HG02571 (cell line): ENCODE measurements around the gene DAAM1.

Source experiments
- ATAC-seq: cut with Tn5 transposase; IDR thresholded peaks from one replicate; pipeline ENCODE4 v1.9.1; 2021; ENCODE audit warnings: mild to moderate bottlenecking, moderate library complexity; ENCODE audit not compliant: unreplicated experiment

DAAM1 gene

DNA sequence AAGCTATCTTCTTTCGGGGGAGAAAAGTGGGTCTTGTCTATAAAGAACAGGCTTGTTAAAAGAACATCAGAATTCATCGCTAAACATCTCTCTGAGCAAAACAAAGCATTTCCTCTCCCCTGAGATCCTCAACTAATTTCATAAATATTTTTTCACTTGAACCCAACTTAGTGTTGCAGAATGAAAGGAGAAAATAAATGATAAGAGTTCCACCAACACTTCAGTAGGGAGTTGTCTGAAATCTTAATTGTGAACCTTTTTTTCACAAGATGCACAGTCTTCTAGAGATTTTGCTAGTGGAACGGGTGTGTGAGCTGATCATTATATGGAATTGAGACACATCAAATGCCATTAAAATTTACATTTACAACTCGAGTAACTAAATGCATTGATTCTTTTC lies 1.3 kb upstream of the DAAM1 start:
- ATAC-seq, result no peak

- peak; percentile 16 for ATAC-seq
These were observed 536 bp upstream of the DAAM1 start for GRCh38 chr14:59187802-59188460.

DNA sequence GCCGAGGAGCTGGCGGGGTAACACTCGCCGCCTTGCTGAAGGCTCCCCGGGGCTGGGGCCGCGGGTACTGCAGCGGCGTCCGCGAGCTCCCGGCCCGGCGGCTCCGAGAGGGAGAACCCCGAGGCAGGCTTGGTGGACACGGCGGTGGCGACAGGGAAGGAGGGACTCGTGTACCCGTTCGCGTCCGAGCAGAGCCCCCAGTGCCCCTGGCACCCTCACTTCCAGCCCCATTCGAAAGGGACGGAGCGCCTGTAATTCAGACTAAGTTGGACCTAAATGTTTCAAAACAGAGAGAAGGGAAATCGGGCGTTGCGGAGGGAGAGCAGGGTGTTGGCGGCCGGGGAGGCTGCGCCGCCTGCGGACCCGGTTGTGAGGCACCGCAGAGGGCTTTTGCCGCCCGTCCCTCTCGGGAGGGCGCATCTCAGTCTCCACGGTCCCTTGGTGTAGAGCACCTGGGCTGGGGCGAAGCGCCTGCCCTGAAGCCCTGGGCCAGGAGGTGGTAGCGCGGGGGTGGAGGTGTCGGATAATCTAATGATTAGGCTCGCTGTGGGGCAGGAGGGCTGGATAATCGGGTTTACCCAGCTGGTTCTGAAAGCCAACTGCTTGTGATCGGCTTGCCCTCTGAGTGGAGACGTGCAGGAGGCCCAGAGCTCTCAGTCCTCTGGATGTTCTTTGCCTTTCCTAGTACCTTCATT lies 771 bp downstream of the DAAM1 start:
- ATAC-seq, result peak; percentile 10

GRCh38 chr14:59189786-59190368 lies 1.4 kb downstream of the DAAM1 start:
- peak; percentile 47 for ATAC-seq

- ATAC-seq, result no peak
These were observed 1.9 kb downstream of the DAAM1 start for GRCh38 chr14:59190372-59190771.

GRCh38 chr14:59195912-59196311 lies 7.4 kb downstream of the DAAM1 start:
- ATAC-seq, result no peak

GRCh38 chr14:59197695-59198262 lies 9.3 kb downstream of the DAAM1 start:
- no peak for ATAC-seq

- ATAC-seq, result no peak
These were observed 10.7 kb downstream of the DAAM1 start for GRCh38 chr14:59199205-59199604.

DNA sequence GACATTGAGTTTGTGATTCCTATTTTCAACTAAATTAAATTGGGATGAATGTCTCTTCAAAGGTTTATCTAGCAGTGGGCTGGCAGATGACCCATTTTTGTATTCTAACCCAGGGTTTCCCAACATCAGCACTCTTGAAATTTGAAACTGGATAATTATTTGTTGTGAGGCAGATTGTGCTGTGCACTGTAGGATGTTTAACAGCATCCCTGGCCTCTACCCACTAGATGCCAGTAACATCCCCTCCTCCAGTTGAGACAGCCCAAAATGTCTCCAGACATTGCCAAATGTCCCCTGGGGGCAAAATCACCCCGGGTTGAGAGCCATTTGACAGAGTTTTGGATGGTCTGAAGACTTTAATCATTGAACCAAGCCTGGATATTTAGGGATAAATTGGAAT lies 11.1 kb downstream of the DAAM1 start:
- ATAC-seq, result no peak

DNA sequence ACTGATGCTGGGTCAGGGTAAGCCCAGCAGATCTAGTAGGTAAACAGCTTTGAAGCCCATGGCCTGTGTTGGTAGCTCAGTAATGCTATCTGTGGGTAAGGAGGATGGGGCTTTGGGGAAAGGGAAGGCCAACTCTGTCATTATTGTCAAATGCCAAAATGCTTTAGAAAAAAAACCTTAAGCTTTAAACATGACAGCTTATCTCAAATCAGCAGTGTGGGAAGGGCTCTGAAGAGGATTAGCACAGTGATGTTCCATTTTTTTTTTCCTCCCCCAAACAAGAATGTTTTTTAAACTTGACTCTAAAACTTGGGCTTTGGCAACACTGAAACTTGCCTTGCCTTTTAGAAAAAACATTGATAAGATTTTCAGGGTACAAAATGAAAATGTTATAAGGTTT lies 11.7 kb downstream of the DAAM1 start:
- no peak for ATAC-seq

- no peak for ATAC-seq
These were observed 13.6 kb downstream of the DAAM1 start for GRCh38 chr14:59202031-59202430.

GRCh38 chr14:59204305-59204704 lies 15.8 kb downstream of the DAAM1 start:
- no peak for ATAC-seq

DNA sequence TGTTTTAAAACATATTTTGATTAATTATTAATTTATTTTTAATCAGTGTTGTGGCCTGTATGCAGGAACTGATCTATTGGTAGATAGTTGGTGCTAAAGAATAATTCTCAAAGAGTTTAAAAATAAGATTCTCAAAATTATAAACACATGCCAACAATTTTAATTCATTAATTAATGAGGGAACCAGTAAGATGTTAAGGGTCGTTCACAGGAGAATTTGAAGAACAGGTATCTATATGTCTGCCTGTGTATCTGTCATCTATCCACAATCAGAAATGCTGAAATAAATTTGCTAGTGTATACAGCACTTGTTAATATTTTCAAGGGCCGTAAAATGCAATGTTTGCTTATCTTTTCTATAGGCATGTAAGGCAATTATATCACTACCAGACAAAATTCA lies 18.4 kb downstream of the DAAM1 start:
- ATAC-seq, result no peak

DNA sequence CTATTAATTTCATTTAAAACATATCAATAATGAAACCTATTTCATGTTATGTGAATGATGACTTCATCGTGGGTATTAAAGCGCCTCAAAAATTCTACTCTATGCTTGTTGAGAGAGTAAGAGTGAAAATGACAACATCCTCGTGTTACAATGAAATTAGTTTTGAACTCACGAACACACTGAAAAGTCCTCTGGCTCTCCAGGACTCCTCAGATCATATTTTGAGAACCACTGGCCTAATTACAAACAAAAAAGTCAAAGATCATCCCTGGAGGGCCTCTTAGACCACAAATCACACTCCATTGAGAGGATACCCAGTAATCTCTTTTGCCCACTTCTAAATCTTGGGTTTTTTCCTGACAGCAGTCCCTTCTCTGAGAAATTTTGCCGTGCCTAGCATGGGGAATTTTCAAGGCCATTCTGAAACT lies 19.1 kb downstream of the DAAM1 start:
- peak; percentile 50 for ATAC-seq

DNA sequence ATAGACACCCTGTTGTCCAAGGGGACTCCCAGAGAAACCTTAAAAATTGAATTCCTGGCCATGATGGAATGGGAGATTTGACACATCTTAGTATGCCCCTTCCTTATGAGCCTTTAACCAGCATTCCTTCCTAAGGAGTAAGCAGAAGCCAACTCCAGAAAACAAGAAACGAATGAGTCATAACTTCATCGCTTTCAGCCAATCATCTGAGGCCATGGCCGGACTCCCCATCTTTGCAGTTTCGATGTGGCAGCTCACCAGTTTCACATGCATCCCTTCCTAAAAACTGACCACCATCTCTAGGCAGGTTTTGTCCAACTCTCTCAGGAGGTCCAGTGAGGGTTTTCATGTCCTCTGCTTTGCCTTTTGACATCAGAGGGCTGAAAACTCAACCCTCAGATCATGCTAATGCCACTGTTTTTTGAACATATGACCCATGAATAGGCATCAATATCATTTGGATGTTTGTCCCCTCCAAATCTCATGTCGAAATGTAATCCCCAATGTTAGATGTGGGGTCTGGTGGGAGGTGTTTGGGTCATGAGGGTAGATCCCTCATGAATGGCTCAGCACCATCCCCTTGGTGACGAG lies 19.9 kb downstream of the DAAM1 start:
- peak; percentile 49 for ATAC-seq

DNA sequence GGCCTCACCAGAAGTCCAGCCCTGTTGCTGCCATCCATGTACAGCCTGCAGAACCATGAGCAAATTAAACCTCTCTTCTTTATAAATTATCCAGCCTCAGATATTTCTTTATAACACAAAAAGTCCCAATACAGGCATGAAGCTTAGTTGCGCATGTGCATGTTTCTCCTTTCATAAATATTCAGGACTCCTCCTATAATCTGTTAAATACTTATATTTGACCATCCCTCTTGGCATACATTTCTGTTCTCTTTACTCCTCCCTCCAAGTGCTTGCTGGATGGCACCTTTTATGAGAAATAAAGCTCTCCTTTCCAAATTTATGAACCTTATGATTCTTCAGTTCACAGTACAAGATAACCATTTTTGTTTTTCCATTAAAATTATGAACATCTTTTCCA lies 20.5 kb downstream of the DAAM1 start:
- no peak for ATAC-seq

- no peak for ATAC-seq
These were observed 22.2 kb downstream of the DAAM1 start for GRCh38 chr14:59210621-59211020.

DNA sequence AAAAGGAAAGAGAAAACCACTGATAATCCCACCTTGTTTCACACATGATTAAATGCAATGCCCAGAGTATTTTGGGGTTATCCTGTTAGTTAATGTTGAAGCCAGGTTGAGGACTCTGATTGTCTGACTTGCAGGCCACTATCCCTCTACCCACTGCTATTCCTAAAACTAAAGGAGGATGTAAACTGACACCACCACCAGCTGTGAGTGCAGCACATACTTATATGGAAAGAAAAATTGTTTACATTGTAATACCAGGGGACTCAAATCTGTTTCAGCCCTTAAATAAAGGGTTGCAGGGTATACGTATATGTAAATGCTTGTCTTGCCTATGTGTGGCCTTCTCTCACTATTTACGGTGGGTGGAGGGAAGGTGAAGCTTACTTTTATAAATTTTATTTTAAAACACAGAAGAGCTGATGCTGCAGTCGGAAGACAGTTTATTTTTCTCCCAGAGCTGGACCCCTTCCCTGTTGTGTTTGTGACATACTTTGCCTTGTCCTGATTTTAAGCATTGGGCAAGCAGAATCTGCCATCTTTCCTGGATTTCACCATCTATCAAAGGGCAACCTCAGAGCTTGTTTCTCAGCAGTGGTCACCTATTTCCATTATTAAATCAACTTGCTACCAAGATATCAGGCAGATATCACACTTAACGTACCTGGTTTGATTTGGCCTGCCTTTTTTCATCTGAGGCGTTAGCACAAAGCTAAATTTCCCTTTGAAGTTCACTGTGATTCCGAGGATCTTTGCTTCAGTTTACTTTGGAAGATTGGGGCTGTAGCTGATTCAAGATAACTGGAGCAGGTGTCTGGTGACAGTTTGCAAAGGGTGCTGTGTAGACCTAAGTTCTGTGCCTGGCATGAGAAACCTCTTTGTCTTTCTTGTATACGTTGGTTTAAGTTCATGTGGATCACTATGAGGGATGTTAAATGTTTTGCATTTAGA lies 25.2 kb downstream of the DAAM1 start:
- ATAC-seq, result no peak

- ATAC-seq, result no peak
These were observed 26.3 kb downstream of the DAAM1 start for GRCh38 chr14:59214702-59215302.

DNA sequence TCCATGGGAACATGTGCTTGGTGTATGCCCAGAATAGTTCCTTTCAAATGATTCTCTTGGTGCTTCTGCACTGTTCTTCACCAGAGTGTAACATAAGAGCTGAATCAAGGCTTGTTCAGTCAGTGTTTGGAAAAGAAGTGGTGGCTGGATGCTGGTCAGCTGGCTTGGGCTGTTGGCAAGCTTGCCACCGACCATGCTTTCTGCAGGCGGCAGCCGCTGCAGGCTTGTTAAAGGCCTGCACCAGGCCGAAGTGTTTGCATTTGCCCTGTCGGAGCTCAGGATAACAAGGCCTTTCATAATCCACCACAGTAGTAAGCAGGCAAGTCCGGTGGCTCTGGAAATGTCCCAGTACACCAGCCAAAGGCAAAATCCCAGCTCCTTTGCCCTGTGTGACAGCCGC lies 26.9 kb downstream of the DAAM1 start:
- ATAC-seq, result no peak
